SK-N-SH treated with all-trans-retinoic acid at 6 μM for 48 hours (cell line): Measurements from ENCODE around the gene CTSA.

Experiments used
- ATAC-seq: fragments of 200-7000 bp; cut with Tn5 transposase; 3 replicates; pipeline ENCODE4 v1.9.1; 2020; ENCODE audit warnings: mild to moderate bottlenecking, moderate library complexity
- ARNTL ChIP-seq: fragments of 450-650 bp; formaldehyde crosslinking; IDR thresholded peaks from 2 replicates; pipeline ENCODE4 v1.5.0; 2020; ENCODE audit warnings: low read depth, mild to moderate bottlenecking, moderate library complexity, borderline replicate concordance
- BACH2 ChIP-seq: fragments of 250-450 bp; sonication (Bioruptor Pico); IDR thresholded peaks from 2 replicates; pipeline ENCODE4 v1.9.0; 2021; ENCODE audit warnings: mild to moderate bottlenecking, borderline replicate concordance
- CSDC2 ChIP-seq: fragments of 250-450 bp; sonication (Bioruptor Pico); IDR thresholded peaks from 2 replicates; pipeline ENCODE4 v1.5.0; 2020; ENCODE audit warnings: mild to moderate bottlenecking, moderate library complexity
- ESRRG ChIP-seq: fragments of 250-450 bp; sonication (Bioruptor Pico); IDR thresholded peaks from 2 replicates; pipeline ENCODE4 v1.6.1; 2021; ENCODE audit warnings: mild to moderate bottlenecking
- GLIS3 ChIP-seq: fragments of 250-450 bp; sonication (Bioruptor Pico); IDR thresholded peaks from 2 replicates; pipeline ENCODE4 v1.5.0; 2020; ENCODE audit warnings: mild to moderate bottlenecking, moderate library complexity
- ISL1 ChIP-seq: fragments of 250-450 bp; sonication (Bioruptor Pico); IDR thresholded peaks from 2 replicates; pipeline ENCODE4 v2.1.2; 2022; ENCODE audit warnings: mild to moderate bottlenecking, moderate library complexity
- OSR1 ChIP-seq: fragments of 250-450 bp; sonication (Bioruptor Pico); IDR thresholded peaks from 2 replicates; pipeline ENCODE4 v1.8.0; 2022; ENCODE audit warnings: moderate library complexity, mild to moderate bottlenecking, inconsistent platforms
- PPARA ChIP-seq: fragments of 250-450 bp; sonication (Bioruptor Pico); IDR thresholded peaks from 2 replicates; pipeline ENCODE4 v1.5.0; 2020; ENCODE audit warnings: mild to moderate bottlenecking, borderline replicate concordance
- SNAI2 ChIP-seq: fragments of 250-450 bp; sonication (Bioruptor Pico); IDR thresholded peaks from 2 replicates; pipeline ENCODE4 v1.5.0; 2020; ENCODE audit warnings: mild to moderate bottlenecking, moderate library complexity
- TCF4 ChIP-seq: fragments of 250-450 bp; sonication (Bioruptor Pico); IDR thresholded peaks from 2 replicates; pipeline ENCODE4 v1.8.0; 2021; ENCODE audit warnings: mild to moderate bottlenecking, moderate library complexity, borderline replicate concordance
- TOX ChIP-seq: fragments of 250-450 bp; sonication (Bioruptor Pico); IDR thresholded peaks from 2 replicates; pipeline ENCODE4 v1.8.0; 2021; ENCODE audit warnings: mild to moderate bottlenecking, moderate library complexity, borderline replicate concordance
- ZC3H10 ChIP-seq: fragments of 250-450 bp; sonication (Bioruptor Pico); IDR thresholded peaks from 2 replicates; pipeline ENCODE4 v1.5.1; 2021; ENCODE audit warnings: mild to moderate bottlenecking, moderate library complexity
- ZFP3 ChIP-seq: fragments of 250-450 bp; sonication (Bioruptor Pico); IDR thresholded peaks from 2 replicates; pipeline ENCODE4 v1.5.0; 2020; ENCODE audit warnings: mild to moderate bottlenecking, moderate library complexity
- ZFP30 ChIP-seq: fragments of 450-650 bp; formaldehyde crosslinking; IDR thresholded peaks from 2 replicates; pipeline ENCODE4 v1.5.0; 2022; ENCODE audit warnings: mild to moderate bottlenecking, moderate library complexity
- ZNF565 ChIP-seq: fragments of 450-650 bp; formaldehyde crosslinking; conservative IDR thresholded peaks from 2 replicates; pipeline ENCODE4 v1.5.0; 2020; ENCODE audit warnings: low read depth, mild to moderate bottlenecking, moderate library complexity
- ZNF70 ChIP-seq: fragments of 450-650 bp; formaldehyde crosslinking; IDR thresholded peaks from 2 replicates; pipeline ENCODE4 v1.5.0; 2020; ENCODE audit warnings: mild to moderate bottlenecking, moderate library complexity
- TF ChIP-seq, protein P1 (sequence below): fragments of 250-450 bp; sonication (Bioruptor Pico); IDR thresholded peaks from 2 replicates; pipeline ENCODE4 v1.8.0; 2020; ENCODE audit warnings: mild to moderate bottlenecking, moderate library complexity, borderline replicate concordance
- TF ChIP-seq, protein P2 (sequence below): fragments of 250-450 bp; sonication (Bioruptor Pico); IDR thresholded peaks from 2 replicates; pipeline ENCODE4 v1.5.1; 2020; ENCODE audit warnings: low read depth, mild to moderate bottlenecking, moderate library complexity
- TF ChIP-seq, protein P3 (sequence below): fragments of 250-450 bp; sonication (Bioruptor Pico); IDR thresholded peaks from 2 replicates; pipeline ENCODE4 v1.5.1; 2021; ENCODE audit warnings: mild to moderate bottlenecking, moderate library complexity

CTSA gene

GRCh38 chr20:45857882-45858216, 33.3 kb upstream of the CTSA start:
- no peak for TF ChIP-seq CSDC2 (CRISPR knock-in tag)
- TF ChIP-seq, protein P1, sequence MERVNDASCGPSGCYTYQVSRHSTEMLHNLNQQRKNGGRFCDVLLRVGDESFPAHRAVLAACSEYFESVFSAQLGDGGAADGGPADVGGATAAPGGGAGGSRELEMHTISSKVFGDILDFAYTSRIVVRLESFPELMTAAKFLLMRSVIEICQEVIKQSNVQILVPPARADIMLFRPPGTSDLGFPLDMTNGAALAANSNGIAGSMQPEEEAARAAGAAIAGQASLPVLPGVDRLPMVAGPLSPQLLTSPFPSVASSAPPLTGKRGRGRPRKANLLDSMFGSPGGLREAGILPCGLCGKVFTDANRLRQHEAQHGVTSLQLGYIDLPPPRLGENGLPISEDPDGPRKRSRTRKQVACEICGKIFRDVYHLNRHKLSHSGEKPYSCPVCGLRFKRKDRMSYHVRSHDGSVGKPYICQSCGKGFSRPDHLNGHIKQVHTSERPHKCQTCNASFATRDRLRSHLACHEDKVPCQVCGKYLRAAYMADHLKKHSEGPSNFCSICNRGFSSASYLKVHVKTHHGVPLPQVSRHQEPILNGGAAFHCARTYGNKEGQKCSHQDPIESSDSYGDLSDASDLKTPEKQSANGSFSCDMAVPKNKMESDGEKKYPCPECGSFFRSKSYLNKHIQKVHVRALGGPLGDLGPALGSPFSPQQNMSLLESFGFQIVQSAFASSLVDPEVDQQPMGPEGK, result no peak
- TF ChIP-seq PPARA, result no peak
- peak; percentile 33 for ATAC-seq

DNA sequence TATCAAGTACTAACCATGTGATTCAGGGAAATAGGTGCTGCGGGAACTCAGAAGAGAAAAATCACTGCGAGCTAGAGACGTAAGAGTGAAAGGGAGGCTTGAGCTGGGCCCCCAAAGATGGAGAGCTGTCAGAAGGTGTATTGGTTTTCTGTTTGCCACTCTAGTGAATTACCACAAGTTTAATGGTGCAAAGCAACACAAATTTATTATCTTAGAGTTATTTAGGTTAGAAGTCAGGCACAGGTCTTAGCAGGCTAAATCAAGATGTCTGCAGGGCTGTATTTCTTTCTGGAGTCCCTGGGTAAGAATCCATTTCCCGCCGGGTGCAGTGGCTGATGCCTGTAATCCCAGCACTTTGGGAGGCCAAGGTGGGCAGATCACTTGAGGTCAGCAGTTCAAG, 31.2 kb upstream of the CTSA start:
- no peak for TF ChIP-seq ESRRG
- TF ChIP-seq, protein P2, sequence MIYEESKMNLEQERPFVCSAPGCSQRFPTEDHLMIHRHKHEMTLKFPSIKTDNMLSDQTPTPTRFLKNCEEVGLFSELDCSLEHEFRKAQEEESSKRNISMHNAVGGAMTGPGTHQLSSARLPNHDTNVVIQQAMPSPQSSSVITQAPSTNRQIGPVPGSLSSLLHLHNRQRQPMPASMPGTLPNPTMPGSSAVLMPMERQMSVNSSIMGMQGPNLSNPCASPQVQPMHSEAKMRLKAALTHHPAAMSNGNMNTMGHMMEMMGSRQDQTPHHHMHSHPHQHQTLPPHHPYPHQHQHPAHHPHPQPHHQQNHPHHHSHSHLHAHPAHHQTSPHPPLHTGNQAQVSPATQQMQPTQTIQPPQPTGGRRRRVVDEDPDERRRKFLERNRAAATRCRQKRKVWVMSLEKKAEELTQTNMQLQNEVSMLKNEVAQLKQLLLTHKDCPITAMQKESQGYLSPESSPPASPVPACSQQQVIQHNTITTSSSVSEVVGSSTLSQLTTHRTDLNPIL (CRISPR knock-in tag), result no peak
- TF ChIP-seq SNAI2 (CRISPR knock-in tag), result no peak
- no peak for TF ChIP-seq TCF4 (CRISPR knock-in tag)
- TF ChIP-seq BACH2 (CRISPR knock-in tag), result no peak
- no peak for TF ChIP-seq OSR1
- TF ChIP-seq ISL1 (CRISPR knock-in tag), result no peak
- no peak for TF ChIP-seq GLIS3
- no peak for TF ChIP-seq TOX (CRISPR knock-in tag)
- ATAC-seq, result no peak

- TF ChIP-seq ARNTL (CRISPR knock-in tag) (no peak), CSDC2 (CRISPR knock-in tag) (no peak), OSR1 (no peak), ISL1 (CRISPR knock-in tag) (no peak), GLIS3 (no peak), ZNF70 (CRISPR knock-in tag) (no peak), ZC3H10 (no peak), TOX (CRISPR knock-in tag) (no peak), ZFP3 (CRISPR knock-in tag) (no peak), ZNF565 (CRISPR knock-in tag) (no peak), ZFP30 (CRISPR knock-in tag) (no peak), TCF4 (CRISPR knock-in tag) (no peak)
- TF ChIP-seq, protein P2 (CRISPR knock-in tag), result no peak
- TF ChIP-seq, protein P1, result no peak
- TF ChIP-seq, protein P3, sequence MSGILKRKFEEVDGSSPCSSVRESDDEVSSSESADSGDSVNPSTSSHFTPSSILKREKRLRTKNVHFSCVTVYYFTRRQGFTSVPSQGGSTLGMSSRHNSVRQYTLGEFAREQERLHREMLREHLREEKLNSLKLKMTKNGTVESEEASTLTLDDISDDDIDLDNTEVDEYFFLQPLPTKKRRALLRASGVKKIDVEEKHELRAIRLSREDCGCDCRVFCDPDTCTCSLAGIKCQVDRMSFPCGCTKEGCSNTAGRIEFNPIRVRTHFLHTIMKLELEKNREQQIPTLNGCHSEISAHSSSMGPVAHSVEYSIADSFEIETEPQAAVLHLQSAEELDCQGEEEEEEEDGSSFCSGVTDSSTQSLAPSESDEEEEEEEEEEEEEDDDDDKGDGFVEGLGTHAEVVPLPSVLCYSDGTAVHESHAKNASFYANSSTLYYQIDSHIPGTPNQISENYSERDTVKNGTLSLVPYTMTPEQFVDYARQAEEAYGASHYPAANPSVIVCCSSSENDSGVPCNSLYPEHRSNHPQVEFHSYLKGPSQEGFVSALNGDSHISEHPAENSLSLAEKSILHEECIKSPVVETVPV (CRISPR knock-in tag), result no peak
- no peak for ATAC-seq
These were observed 30.4 kb upstream of the CTSA start for GRCh38 chr20:45860560-45861220.

DNA sequence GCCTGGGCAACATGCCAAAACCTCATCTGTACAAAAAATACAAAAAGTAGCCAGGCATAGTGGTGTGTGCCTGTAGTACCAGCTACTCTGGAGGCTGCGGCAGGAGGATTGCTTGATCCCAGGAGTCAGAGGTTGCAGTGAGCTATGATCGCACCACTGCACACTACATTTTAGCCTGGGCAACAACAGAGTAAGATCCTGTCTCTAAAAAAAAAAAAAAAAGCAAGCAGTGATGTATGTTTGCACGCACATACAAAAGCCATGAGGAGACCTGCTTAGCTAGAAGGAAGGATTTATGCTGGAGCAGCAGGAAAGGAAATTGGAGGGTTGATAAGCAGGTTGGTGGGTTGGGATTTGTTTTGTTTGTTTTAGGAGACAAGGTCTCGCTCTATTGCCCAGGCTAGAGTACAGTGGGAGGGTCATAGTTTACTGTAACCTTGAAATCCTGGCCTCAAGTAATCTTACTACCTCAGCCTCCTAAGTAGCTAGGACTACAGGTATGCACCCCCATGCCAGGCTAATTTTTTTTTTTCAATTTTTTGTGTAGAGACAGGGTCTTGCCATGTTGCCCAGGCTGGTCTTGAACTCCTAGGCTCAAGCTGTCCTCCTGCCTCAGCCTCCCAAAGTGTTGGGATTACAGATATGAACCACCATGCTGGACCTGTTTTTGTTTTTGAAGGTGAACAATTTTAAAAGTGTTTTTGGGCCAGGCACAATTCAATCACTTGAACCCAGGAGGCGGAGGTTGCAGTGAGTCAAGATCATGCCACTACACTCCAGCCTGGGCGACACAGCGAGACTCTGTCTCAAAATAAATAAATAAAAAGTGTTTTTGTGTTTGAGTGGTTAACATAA, 29.7 kb upstream of the CTSA start:
- TF ChIP-seq ESRRG, result no peak
- ATAC-seq, result no peak
